ENCODE results near the gene PKDREJ. TPM values are rescaled to one million over a fixed set of nuclear protein-coding genes. Genes with fewer than 3 reads are reported as not detected.

PKDREJ gene
- total RNA-seq, 1 experiment from 2014 or later, result 0.04 TPM

DNA sequence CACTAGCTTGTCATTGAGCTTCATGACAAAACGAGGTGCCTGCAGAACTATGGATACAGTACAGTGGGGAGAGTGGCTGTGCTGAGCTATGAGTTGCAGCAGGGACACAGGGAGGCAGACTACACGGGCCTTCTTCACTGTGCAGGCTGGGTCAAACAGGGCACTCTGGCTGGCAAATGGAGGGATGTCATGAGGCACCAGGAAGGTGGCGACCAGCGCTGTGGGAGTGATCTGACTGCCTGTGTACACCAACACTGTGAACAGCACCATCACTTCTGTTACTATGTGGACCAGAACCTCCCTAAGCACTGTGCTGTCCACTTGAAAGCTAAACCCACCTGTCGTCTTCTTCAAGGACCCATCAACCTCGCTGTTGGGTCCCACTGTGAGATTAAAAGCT, 3.1 kb downstream of the PKDREJ start:
- no peaks in the 10 kb centered on the region for H3K79me2 ChIP-seq (ENCODE audit: insufficient read depth, low read length)
- H4K20me1 ChIP-seq (ENCODE audit: control insufficient read depth, insufficient read depth, insufficient read length), result no peaks in the 10 kb centered on the region
- H3K9me3 ChIP-seq (ENCODE audit: control insufficient read depth, low read depth, low read length), result no peaks in the 10 kb centered on the region
- DNase-seq, result no peak
- WGBS (ENCODE audit: extremely low coverage, insufficient read length, low lambda C conversion rate), result no CpG with 5 or more reads among the region's 6 CpGs
- no peak overlapping the region for H3K4me2 ChIP-seq (ENCODE audit: insufficient read depth, insufficient read length, low read length)
- TF ChIP-seq, protein P1, sequence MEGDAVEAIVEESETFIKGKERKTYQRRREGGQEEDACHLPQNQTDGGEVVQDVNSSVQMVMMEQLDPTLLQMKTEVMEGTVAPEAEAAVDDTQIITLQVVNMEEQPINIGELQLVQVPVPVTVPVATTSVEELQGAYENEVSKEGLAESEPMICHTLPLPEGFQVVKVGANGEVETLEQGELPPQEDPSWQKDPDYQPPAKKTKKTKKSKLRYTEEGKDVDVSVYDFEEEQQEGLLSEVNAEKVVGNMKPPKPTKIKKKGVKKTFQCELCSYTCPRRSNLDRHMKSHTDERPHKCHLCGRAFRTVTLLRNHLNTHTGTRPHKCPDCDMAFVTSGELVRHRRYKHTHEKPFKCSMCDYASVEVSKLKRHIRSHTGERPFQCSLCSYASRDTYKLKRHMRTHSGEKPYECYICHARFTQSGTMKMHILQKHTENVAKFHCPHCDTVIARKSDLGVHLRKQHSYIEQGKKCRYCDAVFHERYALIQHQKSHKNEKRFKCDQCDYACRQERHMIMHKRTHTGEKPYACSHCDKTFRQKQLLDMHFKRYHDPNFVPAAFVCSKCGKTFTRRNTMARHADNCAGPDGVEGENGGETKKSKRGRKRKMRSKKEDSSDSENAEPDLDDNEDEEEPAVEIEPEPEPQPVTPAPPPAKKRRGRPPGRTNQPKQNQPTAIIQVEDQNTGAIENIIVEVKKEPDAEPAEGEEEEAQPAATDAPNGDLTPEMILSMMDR (conservative IDR thresholded peaks at IDR 0.05), result no peak
- H3K9ac ChIP-seq (ENCODE audit: extremely low read depth, insufficient read length, low read length), result no peak overlapping the region
- H3K4ac ChIP-seq (ENCODE audit: low read depth, low read length), result no peak overlapping the region
- no peak overlapping the region for H2BK12ac ChIP-seq (ENCODE audit: insufficient read length, low read depth, low read length)
- no peak overlapping the region for H3K4me3 Mint-ChIP-seq
- H4K91ac ChIP-seq (ENCODE audit: insufficient read length, low read depth, low read length), result no peak overlapping the region
- H3K4me1 Mint-ChIP-seq, result no peaks in the 10 kb centered on the region
- peaks cover 18% of the 10 kb centered on the region; the same call in 1 of the 2 replicates for H3K27me3 ChIP-seq (ENCODE audit: insufficient read depth, low read length)
- peaks cover 5 to 34% (median 11%) of the 10 kb centered on the region in 3 experiments for H3K36me3 Mint-ChIP-seq (ENCODE audit: insufficient read depth in 1 of 3, low read depth in 3 of 3)
- no peak overlapping the region for H2AK5ac ChIP-seq (ENCODE audit: insufficient read length, low read length)
- H4K5ac ChIP-seq (ENCODE audit: insufficient read length, low read depth, low read length), result no peak overlapping the region
- no peak overlapping the region for H4K8ac ChIP-seq (replicated peaks; ENCODE audit: insufficient read length, low read depth, low read length)
- H3K4me1 ChIP-seq (ENCODE audit: insufficient read depth, low read length), result no peaks in the 10 kb centered on the region
- no peak overlapping the region for H2BK20ac ChIP-seq (ENCODE audit: low read depth, low read length, poor library complexity, severe bottlenecking)
- H2BK5ac ChIP-seq (ENCODE audit: insufficient read length, low read length), result no peak overlapping the region
- no peak overlapping the region for H3K18ac ChIP-seq (ENCODE audit: insufficient read length, low read depth, low read length)
- H3K27ac Mint-ChIP-seq, result no peak overlapping the region
- no peak overlapping the region for H2BK120ac ChIP-seq (ENCODE audit: low read depth, low read length, poor library complexity, severe bottlenecking)
- no peak overlapping the region for H3K27ac ChIP-seq (ENCODE audit: insufficient read length, low read depth, low read length)
- H3K9me3 Mint-ChIP-seq, result peaks cover 25 to 74% of the 10 kb centered on the region in 2 experiments
- no peaks in the 10 kb centered on the region for H3K23me2 ChIP-seq (ENCODE audit: insufficient read length, low read depth, low read length, poor library complexity, severe bottlenecking)
- no peak overlapping the region for H3K23ac ChIP-seq (ENCODE audit: insufficient read length, low read depth, low read length)
- no peak overlapping the region for H3K14ac ChIP-seq (ENCODE audit: insufficient read depth, low read length)
- no peak overlapping the region for H2AFZ ChIP-seq (ENCODE audit: low read length)
- H3T11ph ChIP-seq (ENCODE audit: low read length), result no peak overlapping the region
- peaks cover 84% of the 10 kb centered on the region for H3K27me3 Mint-ChIP-seq (ENCODE audit: low read depth)
- H2BK15ac ChIP-seq (ENCODE audit: low read depth, low read length), result no peak overlapping the region
- H3K79me1 ChIP-seq (ENCODE audit: insufficient read depth, low read depth, low read length, poor library complexity, severe bottlenecking), result no peaks in the 10 kb centered on the region
- no peak overlapping the region for H3K56ac ChIP-seq (ENCODE audit: insufficient read length, low read depth, low read length)

All from H9 (cell line).